Stimulated activated CD8-positive, alpha-beta memory T cell treated with anti-CD3 and anti-CD28 coated beads, Interleukin-15, amount 100 ng/mL, for 24 hours (primary cell): ENCODE results near the gene ZER1.
A peak's percentile ranks its signal among the peaks of the same experiment; 100 is the strongest.
"Not testable (repeated sequence)": the region's sequence is repeated elsewhere in the genome, so short reads cannot be mapped to it uniquely, and the experiment has no call there.

ENCODE experiments used
- DNase-seq: peaks from one replicate; pipeline ENCODE4 v3.0.0-alpha.2; 2020; ENCODE audit warnings: low read depth

Gene ZER1

GRCh38 chr9:128714586-128715435, 56.9 kb downstream of the ZER1 start:
- DNase-seq: no peak

GRCh38 chr9:128713941-128714573, 57.7 kb downstream of the ZER1 start:
- no peak for DNase-seq

- no peak for DNase-seq
Observed at GRCh38 chr9:128713411-128713780, 58.3 kb downstream of the ZER1 start.

GRCh38 chr9:128712451-128713410, 59.0 kb downstream of the ZER1 start:
- DNase-seq: no peak

GRCh38 chr9:128707446-128707845, 64.3 kb downstream of the ZER1 start:
- no peak for DNase-seq

- DNase-seq: no peak
Observed at GRCh38 chr9:128706671-128707381, 64.9 kb downstream of the ZER1 start.

- DNase-seq: no peak
Observed at GRCh38 chr9:128706045-128706444, 65.7 kb downstream of the ZER1 start.

- DNase-seq: no peak
Observed at GRCh38 chr9:128705051-128705965, 66.4 kb downstream of the ZER1 start.

- DNase-seq: no peak
Observed at GRCh38 chr9:128704356-128704670, 67.4 kb downstream of the ZER1 start.

GRCh38 chr9:128703616-128704355, 67.9 kb downstream of the ZER1 start:
- no peak for DNase-seq

- no peak for DNase-seq
Observed at GRCh38 chr9:128702949-128703615, 68.6 kb downstream of the ZER1 start.

GRCh38 chr9:128702445-128702948, 69.2 kb downstream of the ZER1 start, which contains the start of gene PKN3:
Gene PKN3 (plus strand): TSS chr9:128702503. CDS start chr9:128702916, 413 bp downstream.
- DNase-seq: peak; percentile 80

GRCh38 chr9:128701227-128701854, 70.4 kb downstream of the ZER1 start:
- DNase-seq: no peak

GRCh38 chr9:128699096-128699795, 72.5 kb downstream of the ZER1 start:
- not testable (repeated sequence) for DNase-seq

- DNase-seq: no peak
Observed at GRCh38 chr9:128696923-128697707, 74.6 kb downstream of the ZER1 start.

- DNase-seq: no peak
Observed at GRCh38 chr9:128694344-128694743, 77.4 kb downstream of the ZER1 start.

GRCh38 chr9:128693738-128694137, 78.0 kb downstream of the ZER1 start:
- not testable (repeated sequence) for DNase-seq
